K562 (cell line): ENCODE results near the gene ABHD8. TPM values are rescaled to one million over a fixed set of nuclear protein-coding genes. Genes with fewer than 3 reads are reported as not detected.
A peak's percentile ranks its signal among the peaks of the same experiment; 100 is the strongest.

Experiments used
- ASH1L ChIP-seq: fragments of 450-650 bp; IDR thresholded peaks from 2 replicates; pipeline ENCODE4 v1.6.1; 2018; ENCODE audit warnings: borderline replicate concordance, mild to moderate bottlenecking, low read depth; ENCODE audit not compliant: partially characterized antibody
- ATF7 ChIP-seq: fragments of 450-650 bp; IDR thresholded peaks from 2 replicates; pipeline ENCODE4 v1.7.1; 2014; ENCODE audit warnings: mild to moderate bottlenecking, moderate library complexity
- BRF1 ChIP-seq: IDR thresholded peaks from 3 replicates; pipeline ENCODE4 v1.6.1; 2011; ENCODE audit warnings: borderline replicate concordance, mild to moderate bottlenecking; ENCODE audit not compliant: insufficient read length; ENCODE audit errors: extremely low read depth
- CEBPZ ChIP-seq: fragments of 150-350 bp; IDR thresholded peaks from 2 replicates; pipeline ENCODE4 v1.6.1; 2014; ENCODE audit warnings: low read depth, mild to moderate bottlenecking, low read length, borderline replicate concordance
- CHD2 ChIP-seq: IDR thresholded peaks from 2 replicates; pipeline ENCODE4 v1.6.1; 2011; ENCODE audit warnings: low read depth, low read length
- CTBP1 ChIP-seq: fragments of 450-650 bp; IDR thresholded peaks from 2 replicates; pipeline ENCODE4 v1.6.1; 2016; ENCODE audit warnings: borderline replicate concordance
- IRF2 ChIP-seq: sonication (generic); formaldehyde crosslinking; IDR thresholded peaks from 2 replicates; pipeline ENCODE4 v1.8.1; 2022; ENCODE audit warnings: mild to moderate bottlenecking, missing genetic modification reagents
- LCOR ChIP-seq: sonication (generic); formaldehyde crosslinking; IDR thresholded peaks from 2 replicates; pipeline ENCODE4 v1.8.0; 2022; ENCODE audit warnings: mild to moderate bottlenecking, missing genetic modification reagents
- NELFE ChIP-seq: IDR thresholded peaks from 2 replicates; pipeline ENCODE4 v1.6.1; 2011; ENCODE audit warnings: mild to moderate bottlenecking; ENCODE audit not compliant: insufficient read depth, insufficient read length
- TCF7 ChIP-seq: sonication (generic); IDR thresholded peaks from 2 replicates; pipeline ENCODE4 v1.6.1; 2016; ENCODE audit warnings: antibody characterized with exemption, borderline replicate concordance
- ZBED1 ChIP-seq: IDR thresholded peaks from 2 replicates; pipeline ENCODE4 v1.6.1; 2014
- ZKSCAN3 ChIP-seq: fragments of 250-450 bp; sonication (Bioruptor Pico); IDR thresholded peaks from 2 replicates; pipeline ENCODE4 v1.4.0; 2020
- ZNF165 ChIP-seq: fragments of 250-450 bp; sonication (Bioruptor Pico); IDR thresholded peaks from 2 replicates; pipeline ENCODE4 v1.4.0; 2020; ENCODE audit warnings: borderline replicate concordance
- polyA plus RNA-seq, 8 experiments: library from polyadenylated mRNA; depleted of rRNA in 4 of 8; stranded (reverse) in 5 of 8; unstranded in 3 of 8; fragments of >200 nt; fragmentation: Nextera tagmentation in 2 of 8; fragmentation: Illumina TruSeq in 1 of 8; extraction: Ambion mirVana in 2 of 8; extraction: Trizol in 1 of 8; gene quantifications; 2 replicates each; pipeline versions ENCODE4 v1.2.1 to v1.2.3, GENCODE V29; 2011 to 2014; ENCODE audit warnings: inconsistent platforms in 1 of 8, missing spikeins in 1 of 8
- total RNA-seq, 7 experiments: library from RNA; depleted of rRNA in 6 of 7; stranded (reverse); fragments of >200 nt in 6 of 7; fragmentation: Illumina TruSeq in 2 of 7; extraction: Trizol in 2 of 7; gene quantifications; 2 replicates each; pipeline versions ENCODE4 v1.2.1 to v1.2.3, GENCODE V29; 2011 to 2021; ENCODE audit warnings: low replicate concordance in 1 of 7
- TF ChIP-seq, protein P1 (sequence below), 2 experiments: fragments of 450-650 bp; IDR thresholded peaks; 2 replicates each; pipeline ENCODE4 v1.6.1; 2016; ENCODE audit warnings: mild to moderate bottlenecking in 2 of 2, borderline replicate concordance in 1 of 2, low read depth in 1 of 2, moderate library complexity in 1 of 2

Gene ABHD8
- total and polyA plus RNA-seq, 9 of the 15 experiments (the other 6 are each of a cell fraction or from before 2014, with no cell fraction given) = 0.04 to 6.6 (median 2.0) TPM; not detected in 1

DNA sequence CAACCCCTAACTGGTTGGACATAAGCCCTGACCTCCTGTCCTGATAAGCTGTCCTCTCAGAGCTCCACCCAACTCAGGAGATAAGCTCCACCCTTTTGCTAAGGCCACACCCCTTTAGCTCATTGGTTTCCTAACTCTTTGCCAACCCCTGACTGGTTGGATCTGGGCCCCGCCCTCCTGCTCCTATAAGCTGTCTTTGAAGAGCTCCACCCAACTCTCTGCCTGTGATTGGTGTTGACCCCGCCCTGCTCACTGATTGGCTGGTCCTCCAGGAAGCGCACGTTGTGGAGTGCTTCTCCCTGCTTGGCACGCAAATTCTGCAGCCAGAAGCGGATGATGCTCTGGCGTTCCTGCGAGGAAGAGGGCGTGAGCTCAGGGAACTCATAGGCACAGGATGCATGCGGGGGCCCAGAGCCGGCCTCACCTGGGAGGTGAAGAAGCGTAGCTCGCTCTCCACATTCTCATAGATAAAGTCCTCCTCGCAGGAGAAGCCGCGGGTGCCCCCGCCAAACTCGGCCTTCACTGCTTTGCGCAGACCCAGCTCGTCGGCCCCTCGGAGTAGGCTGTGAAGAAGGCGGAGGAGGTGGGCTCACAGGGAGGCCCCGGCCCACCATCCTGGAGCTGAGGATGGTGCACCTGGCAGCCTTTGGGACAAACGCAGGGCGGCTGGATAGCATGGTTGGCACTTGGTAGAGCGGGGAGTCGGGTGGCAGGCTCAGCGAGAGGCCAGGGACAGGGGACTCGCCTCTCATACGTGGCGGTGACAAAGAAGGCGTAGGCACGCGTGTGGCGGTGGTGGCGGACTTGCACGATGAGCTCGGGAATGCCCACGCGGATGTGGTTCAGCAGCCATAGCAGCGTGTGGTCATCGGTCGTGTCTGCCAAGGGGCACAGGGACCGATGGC is 29.7 kb upstream of the ABHD8 start (continued):
- peak; percentile 54; the same call in 1 of the 2 replicates for TF ChIP-seq CEBPZ
- peak; percentile 95 for TF ChIP-seq ASH1L
- peak; percentile 13; the same call in 1 of the 2 replicates for TF ChIP-seq LCOR (CRISPR knock-in tag)
- TF ChIP-seq ZNF165 (CRISPR knock-in tag) = 0 out of 2 replicates have a peak, but pooled peaks have one; percentile 12
- TF ChIP-seq ZKSCAN3 (CRISPR knock-in tag) = no peak
- TF ChIP-seq, protein P1, sequence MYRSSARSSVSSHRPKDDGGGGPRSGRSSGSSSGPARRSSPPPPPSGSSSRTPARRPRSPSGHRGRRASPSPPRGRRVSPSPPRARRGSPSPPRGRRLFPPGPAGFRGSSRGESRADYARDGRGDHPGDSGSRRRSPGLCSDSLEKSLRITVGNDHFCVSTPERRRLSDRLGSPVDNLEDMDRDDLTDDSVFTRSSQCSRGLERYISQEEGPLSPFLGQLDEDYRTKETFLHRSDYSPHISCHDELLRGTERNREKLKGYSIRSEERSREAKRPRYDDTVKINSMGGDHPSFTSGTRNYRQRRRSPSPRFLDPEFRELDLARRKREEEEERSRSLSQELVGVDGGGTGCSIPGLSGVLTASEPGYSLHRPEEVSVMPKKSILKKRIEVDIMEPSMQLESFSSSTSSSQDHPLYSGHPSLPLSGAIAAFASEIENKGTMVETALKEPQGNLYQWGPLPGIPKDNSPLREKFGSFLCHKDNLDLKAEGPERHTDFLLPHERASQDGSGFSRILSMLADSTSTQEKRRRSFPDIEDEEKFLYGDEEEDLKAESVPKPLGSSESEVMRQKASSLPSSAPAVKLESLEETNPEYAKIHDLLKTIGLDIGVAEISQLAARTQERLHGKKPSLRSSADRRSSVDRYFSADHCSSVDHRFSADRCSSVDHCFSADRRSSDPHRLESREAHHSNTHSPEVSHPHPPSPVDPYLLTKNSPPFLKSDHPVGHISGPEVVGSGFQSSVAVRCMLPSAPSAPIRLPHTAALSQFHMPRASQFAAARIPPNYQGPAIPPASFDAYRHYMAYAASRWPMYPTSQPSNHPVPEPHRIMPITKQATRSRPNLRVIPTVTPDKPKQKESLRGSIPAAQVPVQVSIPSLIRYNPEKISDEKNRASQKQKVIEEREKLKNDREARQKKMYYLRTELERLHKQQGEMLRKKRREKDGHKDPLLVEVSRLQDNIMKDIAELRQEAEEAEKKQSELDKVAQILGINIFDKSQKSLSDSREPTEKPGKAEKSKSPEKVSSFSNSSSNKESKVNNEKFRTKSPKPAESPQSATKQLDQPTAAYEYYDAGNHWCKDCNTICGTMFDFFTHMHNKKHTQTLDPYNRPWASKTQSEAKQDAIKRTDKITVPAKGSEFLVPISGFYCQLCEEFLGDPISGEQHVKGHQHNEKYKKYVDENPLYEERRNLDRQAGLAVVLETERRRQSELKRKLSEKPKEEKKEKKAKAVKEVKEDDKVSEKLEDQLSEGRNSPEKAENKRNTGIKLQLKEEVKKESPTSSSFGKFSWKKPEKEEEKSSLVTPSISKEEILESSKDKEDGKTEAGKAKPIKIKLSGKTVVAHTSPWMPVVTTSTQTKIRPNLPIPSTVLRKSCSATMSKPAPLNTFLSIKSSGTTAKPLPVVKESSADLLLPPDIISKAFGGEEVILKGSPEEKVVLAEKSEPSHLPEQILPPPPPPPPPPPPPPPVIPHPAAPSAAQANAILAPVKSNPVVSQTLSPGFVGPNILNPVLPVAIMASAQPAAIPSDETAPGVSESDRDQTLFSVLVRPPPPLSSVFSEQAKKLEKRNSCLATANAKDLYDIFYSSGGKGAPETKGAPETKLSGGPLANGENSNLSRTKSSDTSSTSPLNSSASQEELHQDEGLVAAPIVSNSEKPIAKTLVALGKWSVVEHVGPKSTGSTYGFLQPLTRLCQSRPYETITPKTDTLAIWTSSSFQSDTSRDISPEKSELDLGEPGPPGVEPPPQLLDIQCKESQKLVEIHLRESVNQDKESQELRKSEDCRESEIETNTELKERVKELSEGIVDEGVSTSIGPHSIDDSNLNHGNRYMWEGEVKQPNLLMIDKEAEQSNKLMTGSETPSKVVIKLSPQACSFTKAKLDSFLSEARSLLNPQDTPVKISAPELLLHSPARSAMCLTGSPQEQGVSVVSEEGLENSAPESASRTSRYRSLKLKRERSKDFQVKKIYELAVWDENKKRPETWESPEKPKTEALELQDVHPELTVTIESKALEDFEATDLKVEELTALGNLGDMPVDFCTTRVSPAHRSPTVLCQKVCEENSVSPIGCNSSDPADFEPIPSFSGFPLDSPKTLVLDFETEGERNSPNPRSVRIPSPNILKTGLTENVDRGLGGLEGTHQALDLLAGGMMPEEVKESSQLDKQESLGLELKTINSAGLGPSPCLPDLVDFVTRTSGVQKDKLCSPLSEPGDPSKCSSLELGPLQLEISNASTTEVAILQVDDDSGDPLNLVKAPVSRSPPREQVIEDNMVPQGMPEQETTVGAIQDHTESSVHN (IDR thresholded peaks at IDR 0.05; ENCODE audit: borderline replicate concordance in 1 of 2, low read depth in 1 of 2) = no peak
- peak; percentile 77 for TF ChIP-seq CHD2
- TF ChIP-seq ATF7 = peak; percentile 61; the same call in 1 of the 2 replicates
- no peak for TF ChIP-seq NELFE
- TF ChIP-seq CTBP1 = 0 out of 2 replicates have a peak, but pooled peaks have one; percentile 18
- 0 out of 2 replicates have a peak, but pooled peaks have one; percentile 25 for TF ChIP-seq IRF2 (CRISPR knock-in tag)
- TF ChIP-seq BRF1 = no peak
- 0 out of 2 replicates have a peak, but pooled peaks have one; percentile 49 for TF ChIP-seq TCF7
- TF ChIP-seq ZBED1 = no peak
